ENCODE data around the gene THBS3. TPM values are rescaled to one million over a fixed set of nuclear protein-coding genes. Genes with fewer than 3 reads are reported as not detected.

The THBS3 gene
- total and polyA plus RNA-seq, 5 experiments from 2014 or later: 1.2 to 37.9 (median 3.8) TPM

GRCh38 chr1:155184351-155184811, 23.3 kb downstream of the THBS3 start:
- peak in 1 of 10 donors; percentile 50 for DNase-seq
- POLR2A ChIA-PET: interaction anchor here (0.9 to 2.8 kb wide), 3 partner anchors 10 to 43 kb away, joined by 3 to 14 read pairs (median 3); no protein-coding TSS in a partner anchor

GRCh38 chr1:155183775-155184221, 23.9 kb downstream of the THBS3 start:
- Mint-ChIP-seq H3K4me3 (no peak overlapping the region), H3K27ac (peak overlapping the region in 1 of 10 donors; percentile 23), H3K36me3 (peaks cover 0 to 30% (median 5%) of the 10 kb centered on the region in 3 donors), H3K4me1 (peaks cover 5 to 12% (median 8%) of the 10 kb centered on the region in 4 donors), H3K27me3 (no peaks in the 10 kb centered on the region), H3K9me3 (no peaks in the 10 kb centered on the region)
- ATAC-seq (no peak), DNase-seq (no peak)
- POLR2A ChIA-PET: interaction anchor here (0.7 to 2.8 kb wide), 4 partner anchors 9 to 64 kb away, joined by 3 to 14 read pairs (median 4); no protein-coding TSS in a partner anchor

More at GRCh38 chr1:155184351-155184811, 23.3 kb downstream of the THBS3 start:
- Mint-ChIP-seq H3K4me1 (peaks cover 5 to 12% (median 8%) of the 10 kb centered on the region in 4 donors), H3K4me3 (peak overlapping the region in 1 of 10 donors; percentile 10), H3K27me3 (no peaks in the 10 kb centered on the region), H3K36me3 (peaks cover 0 to 28% (median 1%) of the 10 kb centered on the region in 3 donors), H3K9me3 (no peaks in the 10 kb centered on the region), H3K27ac (peak overlapping the region in 1 of 10 donors; percentile 57)
- no peak for ATAC-seq

DNA sequence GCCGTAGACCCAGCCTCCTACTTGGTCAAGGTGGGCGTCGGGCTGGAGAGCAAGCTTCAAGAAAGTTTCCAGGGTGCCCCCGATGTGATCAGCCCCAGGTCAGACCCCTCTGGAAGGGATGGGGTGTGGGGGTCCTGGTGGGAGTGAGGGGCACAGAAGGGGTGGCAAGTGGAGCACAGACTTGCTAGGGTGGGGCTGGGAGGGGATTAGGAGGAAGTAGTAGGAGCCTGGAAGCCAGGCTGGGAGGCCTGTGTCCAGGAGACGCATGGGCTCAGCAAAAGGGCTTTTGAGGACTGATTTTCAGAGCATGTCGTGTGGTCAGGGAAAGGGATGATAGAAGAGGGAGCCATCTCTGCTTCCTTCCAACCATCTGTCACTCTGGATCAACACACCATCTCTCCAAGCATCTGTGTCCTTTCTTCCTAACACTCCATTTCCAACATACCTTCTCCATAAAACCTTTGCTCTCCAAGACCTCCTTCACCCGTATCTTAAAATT, 25.6 kb downstream of the THBS3 start:
- DNase-seq (no peak), ATAC-seq (no peak)
- peaks cover under 1 to 10% (median 3%) of the 10 kb centered on the region in 4 donors for H3K4me1 Mint-ChIP-seq
- no peak overlapping the region for H3K4me3 Mint-ChIP-seq
- H3K27ac Mint-ChIP-seq: no peak overlapping the region
- POLR2A ChIA-PET: no interaction called here
- no peaks in the 10 kb centered on the region for H3K9me3 Mint-ChIP-seq
- no peaks in the 10 kb centered on the region for H3K27me3 Mint-ChIP-seq
- peaks cover 0 to 31% (median 6%) of the 10 kb centered on the region in 3 donors for H3K36me3 Mint-ChIP-seq

DNA sequence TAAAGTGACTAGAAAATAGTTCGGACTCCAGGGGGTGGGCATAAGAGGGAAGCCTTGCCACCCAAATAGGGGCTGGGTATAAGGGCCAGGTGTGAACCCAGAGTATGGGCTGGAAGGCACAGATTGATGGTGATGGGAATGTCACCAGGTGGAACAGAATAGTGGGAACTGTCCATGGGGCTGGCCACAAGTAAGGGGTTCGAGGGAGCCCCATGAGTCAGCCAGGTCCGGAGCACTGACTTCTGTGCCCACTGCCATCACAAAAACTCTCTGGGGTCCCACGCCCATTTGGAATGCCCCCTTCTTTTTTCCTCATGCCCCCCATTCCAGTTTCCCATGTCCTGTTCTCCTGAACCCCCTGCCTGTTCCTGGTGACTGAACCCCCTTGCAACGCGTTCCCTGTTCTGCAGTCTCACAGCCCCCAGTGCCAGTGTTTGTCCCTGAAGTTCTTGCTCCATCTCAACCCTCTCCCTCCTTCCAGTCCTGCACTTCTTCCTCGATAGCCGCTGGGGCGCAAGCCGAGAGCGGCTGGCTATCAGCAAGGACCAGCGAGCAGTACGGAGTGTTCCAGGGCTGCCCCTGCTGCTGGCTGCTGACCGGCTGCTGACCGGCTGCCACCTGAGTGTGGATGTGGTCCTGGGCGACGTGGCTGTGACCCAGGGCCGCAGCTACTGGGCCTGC, 26.2 kb downstream of the THBS3 start:
- H3K9me3 Mint-ChIP-seq: no peaks in the 10 kb centered on the region
- H3K27me3 Mint-ChIP-seq: no peaks in the 10 kb centered on the region
- peaks cover 0 to 31% (median 6%) of the 10 kb centered on the region in 3 donors for H3K36me3 Mint-ChIP-seq
- DNase-seq: peak in 1 of 10 donors; percentile 35
- no peak for ATAC-seq
- peaks cover 6 to 15% (median 7%) of the 10 kb centered on the region in 4 donors for H3K4me1 Mint-ChIP-seq
- POLR2A ChIA-PET: no interaction called here
- H3K4me3 Mint-ChIP-seq: no peak overlapping the region
- H3K27ac Mint-ChIP-seq: no peak overlapping the region

DNA sequence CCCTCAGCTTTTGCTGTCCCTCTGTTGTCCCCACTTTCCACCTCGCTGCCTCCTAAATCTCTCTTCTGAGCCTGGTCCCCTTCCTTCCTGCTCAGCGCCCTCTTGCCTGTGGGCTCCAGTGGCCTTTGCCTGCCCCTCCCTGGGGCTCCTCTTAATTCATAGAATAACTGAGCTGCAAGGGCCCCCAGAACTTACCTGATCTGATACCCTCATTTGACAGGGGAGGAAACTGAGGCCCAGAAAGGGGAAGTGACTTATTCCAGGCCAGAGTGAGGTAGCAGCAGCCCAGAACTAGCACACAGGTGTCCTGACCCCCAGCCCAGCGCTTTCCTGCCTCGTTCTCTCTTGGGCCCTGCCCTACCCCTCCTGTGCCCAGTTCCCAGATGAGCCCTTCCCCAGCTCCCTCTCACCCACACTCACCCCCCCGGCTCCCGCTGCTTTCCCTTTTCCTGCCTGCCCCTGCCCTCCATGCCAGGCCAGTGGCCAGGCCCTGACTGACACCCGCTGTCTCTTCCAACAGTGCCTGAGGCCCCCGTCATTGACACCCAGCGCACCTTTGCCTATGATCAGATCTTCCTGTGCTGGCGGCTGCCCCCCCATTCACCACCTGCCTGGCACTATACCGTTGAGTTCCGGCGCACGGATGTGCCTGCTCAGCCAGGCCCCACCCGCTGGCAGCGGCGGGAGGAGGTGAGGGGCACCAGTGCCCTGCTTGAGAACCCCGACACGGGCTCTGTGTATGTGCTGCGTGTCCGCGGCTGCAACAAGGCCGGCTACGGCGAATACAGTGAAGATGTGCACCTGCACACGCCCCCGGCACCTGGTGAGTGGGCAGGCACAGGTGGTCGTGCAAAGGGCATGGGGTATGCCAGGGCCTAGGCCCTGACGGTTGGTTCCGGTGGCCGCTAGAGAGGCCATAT, 28.3 kb downstream of the THBS3 start:
- no peak for ATAC-seq
- Mint-ChIP-seq H3K4me3 (no peak overlapping the region), H3K36me3 (peaks cover 0 to 31% (median 6%) of the 10 kb centered on the region in 3 donors), H3K9me3 (no peaks in the 10 kb centered on the region), H3K27ac (no peak overlapping the region), H3K27me3 (no peaks in the 10 kb centered on the region), H3K4me1 (peaks cover 10 to 26% (median 21%) of the 10 kb centered on the region in 4 donors)
- POLR2A ChIA-PET: interaction anchor here (0.8 to 7.8 kb wide), 2 partner anchors 15 kb away, joined by 6 to 150 read pairs; no protein-coding TSS in a partner anchor
- DNase-seq: peak in 1 of 10 donors; percentile 42

DNA sequence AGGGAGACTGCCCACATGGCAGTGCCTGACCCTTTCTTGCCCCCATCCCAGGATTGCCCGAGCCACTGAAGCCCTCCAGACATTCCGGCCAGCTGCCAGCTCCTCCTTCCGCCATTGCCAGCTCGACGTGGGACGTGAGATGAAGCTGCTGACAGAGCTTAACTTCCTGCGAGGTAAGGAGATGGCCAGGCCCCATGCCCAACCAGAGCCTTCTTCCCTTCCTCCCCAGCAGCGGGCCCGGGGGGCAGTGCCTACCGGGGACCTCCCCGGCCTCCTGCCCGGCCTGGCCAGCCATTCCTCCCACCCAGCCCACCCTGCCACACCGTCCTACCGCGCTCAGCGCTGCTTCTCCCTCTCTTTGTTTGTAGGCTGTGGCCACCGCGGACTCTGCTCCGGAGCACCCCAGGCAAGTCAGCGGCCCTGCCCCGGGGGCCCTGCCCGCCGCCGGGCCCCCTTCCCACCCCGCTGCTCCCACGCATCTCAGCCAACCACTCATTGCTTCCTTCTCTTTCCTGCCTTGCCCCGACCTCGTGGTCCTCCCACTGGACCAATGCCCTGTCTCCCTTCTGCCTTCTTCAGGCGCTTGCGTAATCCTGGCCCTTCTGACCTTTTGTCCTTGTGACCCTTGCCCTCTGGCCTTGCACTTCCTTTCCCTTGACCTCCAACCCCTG, 29.1 kb downstream of the THBS3 start:
- POLR2A ChIA-PET: interaction anchor here (2.2 to 7.8 kb wide), 2 partner anchors 15 to 66 kb away, joined by 9 to 150 read pairs; no protein-coding TSS in a partner anchor
- Mint-ChIP-seq H3K36me3 (peaks cover 0 to 28% (median 6%) of the 10 kb centered on the region in 3 donors), H3K9me3 (no peaks in the 10 kb centered on the region), H3K4me1 (peaks cover 13 to 34% (median 27%) of the 10 kb centered on the region in 4 donors), H3K27me3 (no peaks in the 10 kb centered on the region), H3K4me3 (no peak overlapping the region), H3K27ac (no peak overlapping the region)
- DNase-seq: peak in 1 of 10 donors; percentile 49
- ATAC-seq: no peak

GRCh38 chr1:155177918-155178281, 29.8 kb downstream of the THBS3 start:
- POLR2A ChIA-PET: interaction anchor here (1.1 to 7.8 kb wide), 4 partner anchors 16 to 67 kb away, joined by 3 to 150 read pairs (median 26); partner anchors contain the start of genes MTX1 and THBS3
- no peak overlapping the region for H3K27ac Mint-ChIP-seq
- H3K4me1 Mint-ChIP-seq: peaks cover 16 to 41% (median 33%) of the 10 kb centered on the region in 4 donors
- no peak for ATAC-seq
- peaks cover 0 to 2% (median 0%) of the 10 kb centered on the region in 5 donors for H3K27me3 Mint-ChIP-seq
- H3K9me3 Mint-ChIP-seq: no peaks in the 10 kb centered on the region
- peaks cover 0 to 21% (median 6%) of the 10 kb centered on the region in 3 donors for H3K36me3 Mint-ChIP-seq
- no peak for DNase-seq
- no peak overlapping the region for H3K4me3 Mint-ChIP-seq

- Mint-ChIP-seq H3K4me3 (no peak overlapping the region), H3K36me3 (peaks cover 0 to 17% (median 6%) of the 10 kb centered on the region in 3 donors), H3K27ac (peak overlapping the region in 1 of 10 donors; percentile 51), H3K9me3 (no peaks in the 10 kb centered on the region), H3K27me3 (peaks cover 0 to 2% (median 0%) of the 10 kb centered on the region in 5 donors), H3K4me1 (peaks cover 19 to 47% (median 37%) of the 10 kb centered on the region in 4 donors)
- POLR2A ChIA-PET: interaction anchor here (0.9 to 7.8 kb wide), 5 partner anchors 17 to 67 kb away, joined by 3 to 150 read pairs (median 9); partner anchors contain the start of genes MTX1 and THBS3
- no peak for DNase-seq
- no peak for ATAC-seq
Measured at GRCh38 chr1:155177192-155177917, 30.3 kb downstream of the THBS3 start.

- DNase-seq: peak; percentile 63 to 88 (median 82)
- H3K4me3 Mint-ChIP-seq: peak overlapping the region; percentile 3 to 63 (median 40)
- peak; percentile 31 to 48 for ATAC-seq
- H3K4me1 Mint-ChIP-seq: peaks cover 23 to 52% (median 43%) of the 10 kb centered on the region in 4 donors
- H3K27ac Mint-ChIP-seq: peak overlapping the region; percentile 29 to 98 (median 68)
- H3K9me3 Mint-ChIP-seq: no peaks in the 10 kb centered on the region
- POLR2A ChIA-PET: interaction anchor here (0.9 to 7.8 kb wide), 4 partner anchors 17 to 68 kb away, joined by 3 to 150 read pairs (median 26); partner anchors contain the start of genes MTX1 and THBS3
- H3K36me3 Mint-ChIP-seq: peaks cover 0 to 13% (median 6%) of the 10 kb centered on the region in 3 donors
- peaks cover 0 to 2% (median 0%) of the 10 kb centered on the region in 5 donors for H3K27me3 Mint-ChIP-seq
Measured at GRCh38 chr1:155176544-155177071, 31.1 kb downstream of the THBS3 start.

GRCh38 chr1:155175927-155176371, 31.7 kb downstream of the THBS3 start:
- Mint-ChIP-seq H3K27ac (peak overlapping the region in 8 of 10 donors; percentile 29 to 98 (median 84)), H3K27me3 (peaks cover 0 to 2% (median 0%) of the 10 kb centered on the region in 5 donors), H3K4me3 (peak overlapping the region in 6 of 10 donors; percentile 3 to 52 (median 40)), H3K4me1 (peaks cover 23 to 52% (median 43%) of the 10 kb centered on the region in 4 donors), H3K36me3 (peaks cover 0 to 14% (median 6%) of the 10 kb centered on the region in 3 donors), H3K9me3 (no peaks in the 10 kb centered on the region)
- peak in 4 of 10 donors; percentile 20 to 34 (median 22) for DNase-seq
- POLR2A ChIA-PET: interaction anchor here (0.6 to 7.8 kb wide), 4 partner anchors 18 to 67 kb away, joined by 3 to 150 read pairs (median 27); partner anchors contain the start of genes MTX1 and THBS3
- peak in 1 of 2 donors; percentile 13 for ATAC-seq

Measured in naive thymus-derived CD8-positive, alpha-beta T cell (primary cell).